Measurements from ENCODE around the gene ST8SIA5. TPM values are rescaled to one million over a fixed set of nuclear protein-coding genes. Genes with fewer than 3 reads are reported as not detected.

The ST8SIA5 gene
- total RNA-seq, 1 experiment from 2014 or later, result 0.54 TPM

GRCh38 chr18:46794607-46795006 is 37.8 kb upstream of the ST8SIA5 start:
- ChIA-PET RAD21 (ENCODE audit: low non-redundant PET in 1 of 2, low total read pairs in 2 of 2, uncharacterized antibody in 2 of 2, unreplicated experiment in 2 of 2) (no interaction called here), POLR2A (no interaction called here)
- BruUV-seq (replicated peaks), result no TSS peak

More at GRCh38 chr18:46794607-46795006, 37.8 kb upstream of the ST8SIA5 start:
- Histone ChIP-seq H3K9me3 (ENCODE audit: control insufficient read depth in 1 of 2, insufficient read depth in 1 of 2, low read depth in 1 of 2, low read length in 2 of 2) (no peaks in the 10 kb centered on the region), H3K4me1 (ENCODE audit: control insufficient read depth in 1 of 2, insufficient read depth in 2 of 2, low read length in 2 of 2) (no peaks in the 10 kb centered on the region), H3K4me3 (replicated peaks in 1 of 2; ENCODE audit: low read depth in 1 of 2, low read length in 2 of 2) (no peak overlapping the region), H4K20me1 (ENCODE audit: insufficient read depth) (no peaks in the 10 kb centered on the region), H3K4me2 (ENCODE audit: low read length) (no peak overlapping the region), H3K9ac (ENCODE audit: low read length) (no peak overlapping the region), H3K27ac (ENCODE audit: low read depth, low read length) (no peak overlapping the region), H3K27me3 (ENCODE audit: insufficient read depth, low read length) (0 out of 2 replicates have a peak, but pooled peaks cover 5% of the 10 kb centered on the region), H2AFZ (ENCODE audit: low read depth, low read length, poor library complexity, severe bottlenecking) (no peak overlapping the region), H3K36me3 (ENCODE audit: control insufficient read depth in 1 of 2, insufficient read depth in 2 of 2, low read length in 2 of 2) (no peaks in the 10 kb centered on the region), H3K79me2 (ENCODE audit: insufficient read depth, low read length) (no peaks in the 10 kb centered on the region), H3K9me2 (ENCODE audit: insufficient read depth) (no peaks in the 10 kb centered on the region)
- TF ChIP-seq EGR1 (IDR thresholded peaks at IDR 0.05; ENCODE audit: low read depth) (no peak), POLR2A (IDR thresholded peaks at IDR 0.05; ENCODE audit: borderline replicate concordance, extremely low read depth, insufficient read depth, insufficient read length) (no peak), ATF3 (IDR thresholded peaks at IDR 0.05) (no peak), CEBPB (IDR thresholded peaks at IDR 0.05; ENCODE audit: low read depth) (no peak), EZH2 (IDR thresholded peaks at IDR 0.05) (no peak), YY1 (IDR thresholded peaks at IDR 0.05; ENCODE audit: extremely low read depth, insufficient replicate concordance, low read depth, low read length) (no peak), SP1 (IDR thresholded peaks at IDR 0.05; ENCODE audit: low read depth) (no peak), POLR2AphosphoS5 (IDR thresholded peaks at IDR 0.05; ENCODE audit: low read depth, low read length) (no peak), CBX3 (IDR thresholded peaks at IDR 0.05; ENCODE audit: low read depth) (no peak), RAD21 (IDR thresholded peaks at IDR 0.05; ENCODE audit: low read depth) (no peak), JUND (IDR thresholded peaks at IDR 0.05) (no peak), SRF (IDR thresholded peaks at IDR 0.05; ENCODE audit: low read depth) (no peak), ZBTB33 (IDR thresholded peaks at IDR 0.05; ENCODE audit: extremely low read depth, insufficient replicate concordance, low read length) (no peak)
- TF ChIP-seq, protein P1, sequence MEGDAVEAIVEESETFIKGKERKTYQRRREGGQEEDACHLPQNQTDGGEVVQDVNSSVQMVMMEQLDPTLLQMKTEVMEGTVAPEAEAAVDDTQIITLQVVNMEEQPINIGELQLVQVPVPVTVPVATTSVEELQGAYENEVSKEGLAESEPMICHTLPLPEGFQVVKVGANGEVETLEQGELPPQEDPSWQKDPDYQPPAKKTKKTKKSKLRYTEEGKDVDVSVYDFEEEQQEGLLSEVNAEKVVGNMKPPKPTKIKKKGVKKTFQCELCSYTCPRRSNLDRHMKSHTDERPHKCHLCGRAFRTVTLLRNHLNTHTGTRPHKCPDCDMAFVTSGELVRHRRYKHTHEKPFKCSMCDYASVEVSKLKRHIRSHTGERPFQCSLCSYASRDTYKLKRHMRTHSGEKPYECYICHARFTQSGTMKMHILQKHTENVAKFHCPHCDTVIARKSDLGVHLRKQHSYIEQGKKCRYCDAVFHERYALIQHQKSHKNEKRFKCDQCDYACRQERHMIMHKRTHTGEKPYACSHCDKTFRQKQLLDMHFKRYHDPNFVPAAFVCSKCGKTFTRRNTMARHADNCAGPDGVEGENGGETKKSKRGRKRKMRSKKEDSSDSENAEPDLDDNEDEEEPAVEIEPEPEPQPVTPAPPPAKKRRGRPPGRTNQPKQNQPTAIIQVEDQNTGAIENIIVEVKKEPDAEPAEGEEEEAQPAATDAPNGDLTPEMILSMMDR (IDR thresholded peaks at IDR 0.05 in 2 of 3, conservative IDR thresholded peaks at IDR 0.05 in 1 of 3; ENCODE audit: borderline replicate concordance in 1 of 3, insufficient read depth in 1 of 3, low read depth in 2 of 3, low read length in 2 of 3), result no peak
- intact Hi-C loops (cut with micrococcal nuclease), result no loop called here
- CTCF ChIA-PET, result no interaction called here
- ATAC-seq, result no peak
- no peak for DNase-seq (ENCODE audit: low read depth, low spot score)

Data from HCT116 (cell line).